ENCODE measurements around the gene EXOC6.

DNA sequence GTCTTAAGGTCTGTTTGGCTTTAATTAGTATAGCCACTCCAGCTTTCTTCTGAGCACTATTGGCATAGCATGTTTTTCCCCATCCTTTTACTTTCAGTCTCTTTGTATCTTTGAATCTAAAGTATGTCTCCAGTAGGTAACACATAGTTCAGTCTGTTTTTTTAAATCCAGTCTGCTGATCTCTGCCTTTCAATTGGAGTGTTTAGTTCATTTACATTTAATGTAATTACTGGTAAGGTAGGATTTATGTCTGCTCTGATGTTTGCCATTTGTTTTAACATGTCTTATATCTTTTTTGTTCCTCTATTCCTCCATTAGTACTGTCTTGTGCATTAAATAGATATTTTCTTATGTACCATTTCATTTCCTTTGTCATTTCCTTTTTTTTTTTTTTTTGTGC, 72.5 kb downstream of the EXOC6 start:
- TF ChIP-seq, protein P1, sequence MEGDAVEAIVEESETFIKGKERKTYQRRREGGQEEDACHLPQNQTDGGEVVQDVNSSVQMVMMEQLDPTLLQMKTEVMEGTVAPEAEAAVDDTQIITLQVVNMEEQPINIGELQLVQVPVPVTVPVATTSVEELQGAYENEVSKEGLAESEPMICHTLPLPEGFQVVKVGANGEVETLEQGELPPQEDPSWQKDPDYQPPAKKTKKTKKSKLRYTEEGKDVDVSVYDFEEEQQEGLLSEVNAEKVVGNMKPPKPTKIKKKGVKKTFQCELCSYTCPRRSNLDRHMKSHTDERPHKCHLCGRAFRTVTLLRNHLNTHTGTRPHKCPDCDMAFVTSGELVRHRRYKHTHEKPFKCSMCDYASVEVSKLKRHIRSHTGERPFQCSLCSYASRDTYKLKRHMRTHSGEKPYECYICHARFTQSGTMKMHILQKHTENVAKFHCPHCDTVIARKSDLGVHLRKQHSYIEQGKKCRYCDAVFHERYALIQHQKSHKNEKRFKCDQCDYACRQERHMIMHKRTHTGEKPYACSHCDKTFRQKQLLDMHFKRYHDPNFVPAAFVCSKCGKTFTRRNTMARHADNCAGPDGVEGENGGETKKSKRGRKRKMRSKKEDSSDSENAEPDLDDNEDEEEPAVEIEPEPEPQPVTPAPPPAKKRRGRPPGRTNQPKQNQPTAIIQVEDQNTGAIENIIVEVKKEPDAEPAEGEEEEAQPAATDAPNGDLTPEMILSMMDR (IDR thresholded peaks at IDR 0.05) = no peak
- no peak for TF ChIP-seq POLR2A (IDR thresholded peaks at IDR 0.05)
